DMS53 (cell line): ENCODE measurements around the gene ACVR1.
"Not testable (repeated sequence)": the region's sequence is repeated elsewhere in the genome, so short reads cannot be mapped to it uniquely, and the experiment has no call there.

Experiments
- DNase-seq: peaks from one replicate; lab custom pipeline; 2025; lab: John Stamatoyannopoulos, UW

ACVR1 gene

GRCh38 chr2:157894694-157895435 is 18.7 kb upstream of the ACVR1 start:
- no peak for DNase-seq

- DNase-seq, result peak; percentile 10
Observed at GRCh38 chr2:157893611-157894010, 17.5 kb upstream of the ACVR1 start.

GRCh38 chr2:157891643-157892041 is 15.5 kb upstream of the ACVR1 start:
- DNase-seq, result no peak

- DNase-seq, result peak; percentile 48
Observed at GRCh38 chr2:157890969-157891642, 15.0 kb upstream of the ACVR1 start.

GRCh38 chr2:157887946-157888345 is 11.8 kb upstream of the ACVR1 start:
- no peak for DNase-seq

GRCh38 chr2:157884533-157884932 is 8.4 kb upstream of the ACVR1 start:
- not testable (repeated sequence) for DNase-seq

- DNase-seq, result peak; percentile 63
Observed at GRCh38 chr2:157880927-157881326, 4.8 kb upstream of the ACVR1 start.

GRCh38 chr2:157877761-157878400 is 1.8 kb upstream of the ACVR1 start:
- no peak for DNase-seq

- DNase-seq, result no peak
Observed at GRCh38 chr2:157876786-157877138, 632 bp upstream of the ACVR1 start.

- DNase-seq, result peak; percentile 84
Observed at GRCh38 chr2:157875641-157876065, 477 bp downstream of the ACVR1 start.

- DNase-seq, result peak; percentile 53
Observed at GRCh38 chr2:157874997-157875640, 1.0 kb downstream of the ACVR1 start.

- no peak for DNase-seq
Observed at GRCh38 chr2:157874348-157874747, 1.8 kb downstream of the ACVR1 start.

- no peak for DNase-seq
Observed at GRCh38 chr2:157872791-157873190, 3.3 kb downstream of the ACVR1 start.

GRCh38 chr2:157871415-157871814 is 4.7 kb downstream of the ACVR1 start:
- DNase-seq, result no peak

- DNase-seq, result peak; percentile 31
Observed at GRCh38 chr2:157868993-157869392, 7.1 kb downstream of the ACVR1 start.

- DNase-seq, result no peak
Observed at GRCh38 chr2:157867703-157868102, 8.4 kb downstream of the ACVR1 start.

- DNase-seq, result peak; percentile 6
Observed at GRCh38 chr2:157866666-157867642, 9.2 kb downstream of the ACVR1 start.

- no peak for DNase-seq
Observed at GRCh38 chr2:157866202-157866601, 9.9 kb downstream of the ACVR1 start.

- no peak for DNase-seq
Observed at GRCh38 chr2:157864857-157865430, 11.2 kb downstream of the ACVR1 start.

GRCh38 chr2:157858846-157859245 is 17.3 kb downstream of the ACVR1 start:
- no peak for DNase-seq

- DNase-seq, result peak; percentile 70
Observed at GRCh38 chr2:157857881-157858280, 18.2 kb downstream of the ACVR1 start.
